GM10266 (cell line): Measurements from ENCODE around the gene PSMD14.
"Not testable (repeated sequence)": the region's sequence is repeated elsewhere in the genome, so short reads cannot be mapped to it uniquely, and the experiment has no call there.

Experiments
- DNase-seq: peaks from one replicate; pipeline ENCODE4 v3.0.0; 2012; ENCODE audit errors: extremely low spot score
- CTCF ChIP-seq: IDR thresholded peaks from 2 replicates; pipeline ENCODE4 v1.5.1; 2012; ENCODE audit warnings: mild to moderate bottlenecking, low read depth; ENCODE audit not compliant: control insufficient read depth, insufficient read depth; ENCODE audit errors: missing control alignments

Gene PSMD14

GRCh38 chr2:161355983-161356382, 47.8 kb downstream of the PSMD14 start:
- no peak for TF ChIP-seq CTCF
- DNase-seq: no peak

GRCh38 chr2:161357097-161357496, 48.9 kb downstream of the PSMD14 start:
- TF ChIP-seq CTCF: no peak
- no peak for DNase-seq

- no peak for DNase-seq
- no peak for TF ChIP-seq CTCF
Observed at GRCh38 chr2:161358838-161359237, 50.6 kb downstream of the PSMD14 start.

GRCh38 chr2:161360095-161360654, 52.0 kb downstream of the PSMD14 start:
- DNase-seq: not testable (repeated sequence)

GRCh38 chr2:161362568-161363166, 54.4 kb downstream of the PSMD14 start:
- DNase-seq: no peak
- no peak for TF ChIP-seq CTCF

GRCh38 chr2:161367675-161368074, 59.5 kb downstream of the PSMD14 start:
- DNase-seq: no peak

GRCh38 chr2:161369311-161369710, 61.1 kb downstream of the PSMD14 start:
- no peak for TF ChIP-seq CTCF
- no peak for DNase-seq

More at GRCh38 chr2:161367675-161368074, 59.5 kb downstream of the PSMD14 start:
- TF ChIP-seq CTCF: no peak

- DNase-seq: no peak
- TF ChIP-seq CTCF: no peak
Observed at GRCh38 chr2:161370981-161371380, 62.8 kb downstream of the PSMD14 start.
